ENCODE data around the gene LRP2BP. TPM values are rescaled to one million over a fixed set of nuclear protein-coding genes. Genes with fewer than 3 reads are reported as not detected.

LRP2BP gene
- total RNA-seq, 1 experiment from 2014 or later, result 0.20 TPM

DNA sequence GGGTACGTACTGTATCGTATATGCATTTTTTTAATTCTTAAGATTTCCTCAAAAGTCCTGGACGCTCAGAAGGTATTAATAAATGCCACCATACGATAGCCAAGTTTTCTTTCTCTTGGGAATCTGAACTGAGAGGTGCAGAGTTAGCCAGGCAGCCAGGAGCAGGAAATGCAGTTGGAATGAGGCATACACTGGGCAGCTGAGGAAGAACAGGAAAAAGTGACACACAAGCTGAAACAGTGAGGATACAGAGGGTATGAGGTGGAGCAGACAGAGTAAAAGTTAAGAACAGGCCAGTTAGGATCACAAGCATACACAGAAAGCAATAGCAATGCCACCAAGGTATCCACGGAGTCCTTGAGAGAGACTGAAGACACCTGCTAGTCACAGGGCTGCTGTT lies 16.7 kb upstream of the LRP2BP start:
- no peaks in the 10 kb centered on the region for H3K9me3 ChIP-seq
- H3K4me1 Mint-ChIP-seq (ENCODE audit: low read depth, unreplicated experiment), result no peaks in the 10 kb centered on the region
- H3K36me3 ChIP-seq (ENCODE audit: control insufficient read depth, insufficient read depth, low read length), result no peaks in the 10 kb centered on the region
- TF ChIP-seq, protein P1, sequence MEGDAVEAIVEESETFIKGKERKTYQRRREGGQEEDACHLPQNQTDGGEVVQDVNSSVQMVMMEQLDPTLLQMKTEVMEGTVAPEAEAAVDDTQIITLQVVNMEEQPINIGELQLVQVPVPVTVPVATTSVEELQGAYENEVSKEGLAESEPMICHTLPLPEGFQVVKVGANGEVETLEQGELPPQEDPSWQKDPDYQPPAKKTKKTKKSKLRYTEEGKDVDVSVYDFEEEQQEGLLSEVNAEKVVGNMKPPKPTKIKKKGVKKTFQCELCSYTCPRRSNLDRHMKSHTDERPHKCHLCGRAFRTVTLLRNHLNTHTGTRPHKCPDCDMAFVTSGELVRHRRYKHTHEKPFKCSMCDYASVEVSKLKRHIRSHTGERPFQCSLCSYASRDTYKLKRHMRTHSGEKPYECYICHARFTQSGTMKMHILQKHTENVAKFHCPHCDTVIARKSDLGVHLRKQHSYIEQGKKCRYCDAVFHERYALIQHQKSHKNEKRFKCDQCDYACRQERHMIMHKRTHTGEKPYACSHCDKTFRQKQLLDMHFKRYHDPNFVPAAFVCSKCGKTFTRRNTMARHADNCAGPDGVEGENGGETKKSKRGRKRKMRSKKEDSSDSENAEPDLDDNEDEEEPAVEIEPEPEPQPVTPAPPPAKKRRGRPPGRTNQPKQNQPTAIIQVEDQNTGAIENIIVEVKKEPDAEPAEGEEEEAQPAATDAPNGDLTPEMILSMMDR (IDR thresholded peaks at IDR 0.05; ENCODE audit: insufficient read depth in 1 of 2, low read depth in 1 of 2, low read length in 1 of 2, severe bottlenecking in 1 of 2, unreplicated experiment in 1 of 2), result no peak
- H3K27me3 ChIP-seq (replicated peaks; ENCODE audit: control insufficient read depth, insufficient read depth, low read length), result no peaks in the 10 kb centered on the region
- H3K4me3 ChIP-seq (ENCODE audit: low read depth, low read length), result no peak overlapping the region
- H3K27me3 Mint-ChIP-seq (ENCODE audit: insufficient read depth, unreplicated experiment), result no peaks in the 10 kb centered on the region
- H3K4me1 ChIP-seq, result no peaks in the 10 kb centered on the region
- CTCF ChIA-PET, result no interaction called here
- H3K4me3 Mint-ChIP-seq (ENCODE audit: unreplicated experiment), result no peak overlapping the region
- peaks cover 9% of the 10 kb centered on the region for H3K9me3 Mint-ChIP-seq (ENCODE audit: unreplicated experiment)
- no TSS peak for BruUV-seq (replicated peaks)
- H3K36me3 Mint-ChIP-seq (ENCODE audit: insufficient read depth, unreplicated experiment), result peaks cover 5% of the 10 kb centered on the region
- no peak for DNase-seq
- intact Hi-C loops (cut with micrococcal nuclease; ENCODE audit: unreplicated experiment), result no loop called here
- POLR2A ChIA-PET, result no interaction called here
- no peak overlapping the region for H3K27ac Mint-ChIP-seq (ENCODE audit: unreplicated experiment)

DNA sequence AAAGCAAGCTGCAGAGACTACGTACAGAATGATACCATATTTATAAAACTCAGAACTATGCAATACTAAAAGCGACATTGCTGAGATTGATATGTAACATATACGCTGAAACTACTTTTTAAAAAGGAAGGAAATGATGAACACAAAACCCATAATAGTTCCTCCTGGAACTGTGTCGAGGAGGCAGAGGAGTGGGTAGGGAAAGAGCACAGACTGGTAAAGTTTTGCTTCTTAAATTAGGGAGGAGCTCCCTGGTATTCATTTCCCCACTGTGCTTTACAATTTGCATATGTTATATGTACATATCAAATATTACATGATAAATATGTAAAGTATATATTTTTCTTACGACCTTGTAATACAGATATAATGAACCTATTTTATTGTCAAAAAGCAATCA lies 16.1 kb upstream of the LRP2BP start:
- CTCF ChIA-PET, result no interaction called here
- TF ChIP-seq, protein P1 (IDR thresholded peaks at IDR 0.05; ENCODE audit: insufficient read depth in 1 of 2, low read depth in 1 of 2, low read length in 1 of 2, severe bottlenecking in 1 of 2, unreplicated experiment in 1 of 2), result no peak
- Histone ChIP-seq H3K4me3 (ENCODE audit: low read depth, low read length) (no peak overlapping the region), H3K36me3 (ENCODE audit: control insufficient read depth, insufficient read depth, low read length) (no peaks in the 10 kb centered on the region), H3K4me1 (no peaks in the 10 kb centered on the region), H3K9me3 (no peaks in the 10 kb centered on the region), H3K27me3 (replicated peaks; ENCODE audit: control insufficient read depth, insufficient read depth, low read length) (no peaks in the 10 kb centered on the region)
- no TSS peak for BruUV-seq (replicated peaks)
- POLR2A ChIA-PET, result no interaction called here
- no peaks in the 10 kb centered on the region for H3K4me1 Mint-ChIP-seq (ENCODE audit: low read depth, unreplicated experiment)
- H3K4me3 Mint-ChIP-seq (ENCODE audit: unreplicated experiment), result no peak overlapping the region
- DNase-seq, result no peak
- H3K27me3 Mint-ChIP-seq (ENCODE audit: insufficient read depth, unreplicated experiment), result no peaks in the 10 kb centered on the region
- H3K9me3 Mint-ChIP-seq (ENCODE audit: unreplicated experiment), result peaks cover 9% of the 10 kb centered on the region
- H3K27ac Mint-ChIP-seq (ENCODE audit: unreplicated experiment), result no peak overlapping the region
- H3K36me3 Mint-ChIP-seq (ENCODE audit: insufficient read depth, unreplicated experiment), result peaks cover 5% of the 10 kb centered on the region
- intact Hi-C loops (cut with micrococcal nuclease; ENCODE audit: unreplicated experiment), result no loop called here

DNA sequence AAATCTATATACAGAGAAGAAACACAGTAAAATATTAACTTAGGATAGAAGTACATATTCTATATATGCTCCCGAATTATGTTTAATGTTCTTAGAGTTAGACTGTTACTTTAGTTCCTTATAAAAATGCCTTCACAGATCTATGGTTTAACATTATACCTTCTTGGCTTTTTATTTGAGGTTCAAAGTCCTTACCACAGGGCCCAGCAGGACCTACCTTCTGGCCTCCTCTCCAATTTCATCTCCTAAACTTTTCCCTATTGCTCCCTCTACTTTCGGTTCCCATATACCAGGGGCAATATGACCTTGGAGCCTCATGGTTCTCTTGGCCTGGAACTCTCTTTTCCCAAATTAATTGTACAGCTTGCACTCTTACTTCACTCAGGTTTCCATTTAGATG lies 12.7 kb upstream of the LRP2BP start:
- Mint-ChIP-seq H3K27me3 (ENCODE audit: insufficient read depth, unreplicated experiment) (no peaks in the 10 kb centered on the region), H3K27ac (ENCODE audit: unreplicated experiment) (no peak overlapping the region), H3K4me1 (ENCODE audit: low read depth, unreplicated experiment) (no peaks in the 10 kb centered on the region), H3K36me3 (ENCODE audit: insufficient read depth, unreplicated experiment) (peaks cover 5% of the 10 kb centered on the region), H3K4me3 (ENCODE audit: unreplicated experiment) (no peak overlapping the region), H3K9me3 (ENCODE audit: unreplicated experiment) (peaks cover 9% of the 10 kb centered on the region)
- intact Hi-C loops (cut with micrococcal nuclease; ENCODE audit: unreplicated experiment), result no loop called here
- DNase-seq, result no peak
- TF ChIP-seq, protein P1 (IDR thresholded peaks at IDR 0.05; ENCODE audit: insufficient read depth in 1 of 2, low read depth in 1 of 2, low read length in 1 of 2, severe bottlenecking in 1 of 2, unreplicated experiment in 1 of 2), result no peak
- no TSS peak for BruUV-seq (replicated peaks)
- POLR2A ChIA-PET, result no interaction called here
- H3K9me3 ChIP-seq, result no peaks in the 10 kb centered on the region
- H3K4me1 ChIP-seq, result no peaks in the 10 kb centered on the region
- CTCF ChIA-PET, result no interaction called here
- H3K4me3 ChIP-seq (ENCODE audit: low read depth, low read length), result no peak overlapping the region
- H3K27me3 ChIP-seq (replicated peaks; ENCODE audit: control insufficient read depth, insufficient read depth, low read length), result no peaks in the 10 kb centered on the region
- no peaks in the 10 kb centered on the region for H3K36me3 ChIP-seq (ENCODE audit: control insufficient read depth, insufficient read depth, low read length)
